ENCODE data around the gene PLET1. TPM values are rescaled to one million over a fixed set of nuclear protein-coding genes. Genes with fewer than 3 reads are reported as not detected.

The PLET1 gene
- total and polyA plus RNA-seq, 12 donors = not detected

GRCh38 chr11:112278803-112279202 lies 18.1 kb upstream of the PLET1 start:
- H3K36me3 ChIP-seq = no peaks in the 10 kb centered on the region
- DNase-seq = no peak
- no peaks in the 10 kb centered on the region for H3K27me3 ChIP-seq
- no peak for ATAC-seq
- no peak overlapping the region for H3K27ac ChIP-seq
- intact Hi-C loops (cut with DNase I) = loop anchor here in 3 of 10 donors (1.0 to 10.0 kb wide), 3 partner anchors 59 to 164 kb away; no protein-coding TSS in a partner anchor
- H3K4me3 ChIP-seq = no peak overlapping the region
- 78 to 82% methylated on average over 3 of the region's 3 CpGs for WGBS, 2 donors
- H3K9me3 ChIP-seq = no peaks in the 10 kb centered on the region
- TF ChIP-seq, protein P1, sequence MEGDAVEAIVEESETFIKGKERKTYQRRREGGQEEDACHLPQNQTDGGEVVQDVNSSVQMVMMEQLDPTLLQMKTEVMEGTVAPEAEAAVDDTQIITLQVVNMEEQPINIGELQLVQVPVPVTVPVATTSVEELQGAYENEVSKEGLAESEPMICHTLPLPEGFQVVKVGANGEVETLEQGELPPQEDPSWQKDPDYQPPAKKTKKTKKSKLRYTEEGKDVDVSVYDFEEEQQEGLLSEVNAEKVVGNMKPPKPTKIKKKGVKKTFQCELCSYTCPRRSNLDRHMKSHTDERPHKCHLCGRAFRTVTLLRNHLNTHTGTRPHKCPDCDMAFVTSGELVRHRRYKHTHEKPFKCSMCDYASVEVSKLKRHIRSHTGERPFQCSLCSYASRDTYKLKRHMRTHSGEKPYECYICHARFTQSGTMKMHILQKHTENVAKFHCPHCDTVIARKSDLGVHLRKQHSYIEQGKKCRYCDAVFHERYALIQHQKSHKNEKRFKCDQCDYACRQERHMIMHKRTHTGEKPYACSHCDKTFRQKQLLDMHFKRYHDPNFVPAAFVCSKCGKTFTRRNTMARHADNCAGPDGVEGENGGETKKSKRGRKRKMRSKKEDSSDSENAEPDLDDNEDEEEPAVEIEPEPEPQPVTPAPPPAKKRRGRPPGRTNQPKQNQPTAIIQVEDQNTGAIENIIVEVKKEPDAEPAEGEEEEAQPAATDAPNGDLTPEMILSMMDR (IDR thresholded peaks at IDR 0.05) = no peak
- peaks cover 0 to 8% (median 5%) of the 10 kb centered on the region in 9 donors for H3K4me1 ChIP-seq

GRCh38 chr11:112277941-112278340 lies 17.3 kb upstream of the PLET1 start:
- Histone ChIP-seq H3K36me3 (no peaks in the 10 kb centered on the region), H3K27ac (no peak overlapping the region), H3K27me3 (no peaks in the 10 kb centered on the region), H3K4me3 (no peak overlapping the region), H3K9me3 (no peaks in the 10 kb centered on the region), H3K4me1 (peaks cover 0 to 8% (median 5%) of the 10 kb centered on the region in 9 donors)
- ATAC-seq (no peak), DNase-seq (no peak)
- intact Hi-C loops (cut with DNase I) = loop anchor here in 2 of 10 donors (5.0 to 10.0 kb wide), 2 partner anchors 161 to 163 kb away; no protein-coding TSS in a partner anchor
- TF ChIP-seq, protein P1 (IDR thresholded peaks at IDR 0.05) = no peak

- 40 to 75% methylated on average over 1 of the region's 1 CpG for WGBS, 2 donors
- H3K27ac ChIP-seq = no peak overlapping the region
- peaks cover 0 to 8% (median 5%) of the 10 kb centered on the region in 9 donors for H3K4me1 ChIP-seq
- intact Hi-C loops (cut with DNase I) = loop anchor here in 2 of 10 donors (5.0 to 10.0 kb wide), 2 partner anchors 160 to 162 kb away; no protein-coding TSS in a partner anchor
- DNase-seq = no peak
- ATAC-seq = no peak
- H3K27me3 ChIP-seq = no peaks in the 10 kb centered on the region
- H3K9me3 ChIP-seq = no peaks in the 10 kb centered on the region
- TF ChIP-seq, protein P1 (IDR thresholded peaks at IDR 0.05) = no peak
- no peak overlapping the region for H3K4me3 ChIP-seq
- H3K36me3 ChIP-seq = no peaks in the 10 kb centered on the region
Measured at GRCh38 chr11:112277029-112277428, 16.4 kb upstream of the PLET1 start.

- ATAC-seq = no peak
- WGBS, 2 donors = 95 to 96% methylated on average over 7 of the region's 7 CpGs
- Histone ChIP-seq H3K4me1 (no peaks in the 10 kb centered on the region), H3K36me3 (no peaks in the 10 kb centered on the region), H3K4me3 (no peak overlapping the region), H3K9me3 (no peaks in the 10 kb centered on the region), H3K27me3 (no peaks in the 10 kb centered on the region), H3K27ac (no peak overlapping the region)
- TF ChIP-seq, protein P1 (IDR thresholded peaks at IDR 0.05) = no peak
- no peak for DNase-seq
- intact Hi-C loops (cut with DNase I) = loop anchor here in 1 of 10 donors (10.0 kb wide), 1 partner anchor 159 kb away; no protein-coding TSS in a partner anchor
Measured at GRCh38 chr11:112274007-112274783, 13.5 kb upstream of the PLET1 start.

Data from heart right ventricle (tissue), 16 donors.